DND-41 (cell line): ENCODE measurements around the gene LSM4.

ENCODE experiments used
- ATAC-seq: fragments of 200-7000 bp; cut with Tn5 transposase; 3 replicates; pipeline ENCODE4 v1.9.1; 2021; ENCODE audit warnings: low read depth; ENCODE audit not compliant: insufficient read depth
- DNase-seq: peaks from one replicate; pipeline ENCODE4 v3.0.0-alpha.2; 2020
- H2AFZ ChIP-seq: 2 replicates; pipeline ENCODE4 v1.6.0; 2012; ENCODE audit warnings: low read depth, low read length
- H3K27ac ChIP-seq: 2 replicates; pipeline ENCODE4 v1.5.1; 2012; ENCODE audit warnings: low read length, inconsistent platforms
- H3K27me3 ChIP-seq: fragments of 200-600 bp; sonication (generic); 2 replicates; pipeline ENCODE4 v1.6.0; 2012; ENCODE audit warnings: low read length, mild to moderate bottlenecking, inconsistent platforms; ENCODE audit not compliant: insufficient read depth, poor library complexity
- H3K36me3 ChIP-seq: 2 replicates; pipeline ENCODE4 v1.5.1; 2012; ENCODE audit warnings: low read length, inconsistent platforms; ENCODE audit not compliant: insufficient read depth
- H3K4me1 ChIP-seq: 2 replicates; pipeline ENCODE4 v1.5.1; 2012; ENCODE audit warnings: mild to moderate bottlenecking, low read length; ENCODE audit not compliant: insufficient read depth
- H3K4me2 ChIP-seq: 2 replicates; pipeline ENCODE4 v1.6.0; 2012; ENCODE audit warnings: mild to moderate bottlenecking, moderate library complexity, low read length, inconsistent platforms; ENCODE audit not compliant: insufficient read depth
- H3K4me3 ChIP-seq, 2 experiments: fragments of 200-600 bp in 1 of 2; shearing (Covaris generic) in 1 of 2; 2 replicates each; pipeline ENCODE4 v1.5.1; 2012 to 2016; ENCODE audit warnings: inconsistent platforms in 2 of 2, low read length in 2 of 2, mild to moderate bottlenecking in 2 of 2, low read depth in 1 of 2, moderate library complexity in 1 of 2
- H3K79me2 ChIP-seq: 2 replicates; pipeline ENCODE4 v1.6.0; 2012; ENCODE audit warnings: low read length, inconsistent platforms; ENCODE audit not compliant: insufficient read depth
- H3K9ac ChIP-seq: 2 replicates; pipeline ENCODE4 v1.6.0; 2012; ENCODE audit warnings: low read depth, mild to moderate bottlenecking, inconsistent platforms, low read length, moderate library complexity
- H3K9me3 ChIP-seq: 2 replicates; pipeline ENCODE4 v1.5.1; 2012; ENCODE audit warnings: low read length, moderate library complexity, mild to moderate bottlenecking, inconsistent platforms; ENCODE audit not compliant: insufficient read depth, severe bottlenecking
- H4K20me1 ChIP-seq: 2 replicates; pipeline ENCODE4 v1.6.0; 2012; ENCODE audit warnings: low read length; ENCODE audit not compliant: insufficient read depth
- CTCF ChIP-seq: IDR thresholded peaks from 2 replicates; pipeline ENCODE4 v1.5.1; 2012; ENCODE audit warnings: borderline replicate concordance, low read length, moderate library complexity, mild to moderate bottlenecking; ENCODE audit not compliant: poor library complexity, severe bottlenecking; ENCODE audit errors: extremely low read depth
- EZH2 ChIP-seq: IDR thresholded peaks from 3 replicates; pipeline ENCODE4 v1.6.1; 2012; ENCODE audit warnings: borderline replicate concordance, low read depth, mild to moderate bottlenecking, moderate library complexity, low read length, inconsistent platforms; ENCODE audit not compliant: severe bottlenecking

Gene LSM4

GRCh38 chr19:18264137-18264854 is 58.6 kb downstream of the LSM4 start:
- no peak for ATAC-seq
- Histone ChIP-seq H4K20me1 (no peaks in the 10 kb centered on the region; the same call in 1 of the 2 replicates), H3K27me3 (no peaks in the 10 kb centered on the region), H3K36me3 (no peaks in the 10 kb centered on the region), H3K79me2 (no peaks in the 10 kb centered on the region), H3K27ac (no peak overlapping the region), H3K9me3 (no peaks in the 10 kb centered on the region), H3K4me2 (no peak overlapping the region), H2AFZ (no peak overlapping the region), H3K4me3 (no peak overlapping the region), H3K4me1 (peaks cover 13% of the 10 kb centered on the region), H3K9ac (no peak overlapping the region)
- no peak for DNase-seq
- TF ChIP-seq EZH2 (no peak), CTCF (no peak)

- Histone ChIP-seq H3K27ac (no peak overlapping the region), H3K9ac (no peak overlapping the region), H4K20me1 (no peaks in the 10 kb centered on the region; the same call in 1 of the 2 replicates), H3K36me3 (no peaks in the 10 kb centered on the region), H3K4me1 (peaks cover 13% of the 10 kb centered on the region), H2AFZ (no peak overlapping the region), H3K4me3 (no peak overlapping the region), H3K4me2 (no peak overlapping the region), H3K79me2 (no peaks in the 10 kb centered on the region), H3K9me3 (no peaks in the 10 kb centered on the region), H3K27me3 (no peaks in the 10 kb centered on the region)
- DNase-seq (no peak), ATAC-seq (no peak)
- TF ChIP-seq CTCF (no peak), EZH2 (no peak)
Measured at GRCh38 chr19:18263324-18264136, 59.3 kb downstream of the LSM4 start.

GRCh38 chr19:18262917-18263316 is 60.0 kb downstream of the LSM4 start:
- H3K9me3 ChIP-seq = no peaks in the 10 kb centered on the region
- H3K27ac ChIP-seq = no peak overlapping the region
- H3K4me2 ChIP-seq = no peak overlapping the region
- peaks cover 13% of the 10 kb centered on the region for H3K4me1 ChIP-seq
- H4K20me1 ChIP-seq = no peaks in the 10 kb centered on the region; the same call in 1 of the 2 replicates
- no peaks in the 10 kb centered on the region for H3K27me3 ChIP-seq
- H2AFZ ChIP-seq = no peak overlapping the region
- no peak overlapping the region for H3K4me3 ChIP-seq
- DNase-seq (no peak), ATAC-seq (no peak)
- TF ChIP-seq EZH2 = no peak
- no peak for TF ChIP-seq CTCF
- no peak overlapping the region for H3K9ac ChIP-seq
- H3K79me2 ChIP-seq = no peaks in the 10 kb centered on the region
- H3K36me3 ChIP-seq = no peaks in the 10 kb centered on the region
